HepG2 (cell line): ENCODE data around the gene DPH5. TPM values are rescaled to one million over a fixed set of nuclear protein-coding genes. Genes with fewer than 3 reads are reported as not detected.

Source experiments
- ATAC-seq: fragments of 200-7000 bp; cut with Tn5 transposase; 3 replicates; pipeline ENCODE4 v1.9.1; 2020; ENCODE audit warnings: mild to moderate bottlenecking, moderate library complexity
- BruUV-seq: library from RNA; stranded (reverse); fragments of 400-500 nt; replicated peaks from 2 replicates; lab custom pipeline; 2021; lab: Mats Ljungman, UMichigan
- CTCF ChIA-PET: fragments of 300-600 bp; formaldehyde crosslinking; extraction: SDS; loops from one replicate; lab custom pipeline; 2021; ENCODE audit warnings: low total read pairs, inconsistent platforms, low intra/inter-chr PET ratio; lab: Yijun Ruan, JAX
- POLR2A ChIA-PET: fragments of 350-600 bp; sonication (Branson Sonifier 250); formaldehyde crosslinking; loops from one replicate; lab custom pipeline; 2020; ENCODE audit warnings: antibody characterized with exemption, inconsistent platforms; lab: Yijun Ruan, JAX
- DNase-seq: peaks from one replicate; pipeline ENCODE4 v3.0.0-alpha.2; 2015; ENCODE audit warnings: low spot score
- FAIRE-seq: peaks from 3 replicates; lab custom pipeline; 2011; peaks lifted over from hg19 to GRCh38; lab: Jason Lieb, UNC
- H2AFZ ChIP-seq: one replicate; pipeline ENCODE4 v1.6.1; 2011; ENCODE audit warnings: low read length, inconsistent platforms
- H3K27ac ChIP-seq: fragments of 300-600 bp; 3 replicates; pipeline ENCODE4 v1.8.0; 2011; ENCODE audit warnings: mixed run types, mild to moderate bottlenecking, mixed read lengths, low read length, inconsistent platforms; ENCODE audit not compliant: insufficient read depth; ENCODE audit errors: extremely low read length
- H3K27me3 ChIP-seq, 2 experiments: fragments of 200-600 bp in 1 of 2; 2 replicates in 1 of 2; 3 replicates in 1 of 2; pipeline versions ENCODE4 v1.6.0 to v1.8.0; 2011; ENCODE audit warnings: low read length in 2 of 2, mild to moderate bottlenecking in 2 of 2, moderate library complexity in 2 of 2, inconsistent platforms in 1 of 2; ENCODE audit not compliant: insufficient read depth in 2 of 2, control insufficient read depth in 1 of 2
- H3K36me3 ChIP-seq, 2 experiments: fragments of 200-600 bp in 1 of 2; replicated peaks in 1 of 2; 2 replicates in 1 of 2; 3 replicates in 1 of 2; pipeline versions ENCODE4 v1.5.1 to v1.8.0; 2011; ENCODE audit warnings: low read length in 2 of 2, inconsistent platforms in 1 of 2; ENCODE audit not compliant: insufficient read depth in 2 of 2, control insufficient read depth in 1 of 2
- H3K4me1 ChIP-seq: 2 replicates; pipeline ENCODE4 v1.5.1; 2012; ENCODE audit warnings: low read length, inconsistent platforms; ENCODE audit not compliant: insufficient read depth
- H3K4me2 ChIP-seq: 2 replicates; pipeline ENCODE4 v1.6.0; 2011; ENCODE audit warnings: low read depth, low read length, inconsistent platforms
- H3K4me3 ChIP-seq, 3 experiments: fragments of 200-600 bp in 1 of 3; sonication (generic), shearing (Covaris generic) in 1 of 3; replicated peaks in 1 of 3; 2 replicates each; pipeline ENCODE4 v1.5.1; 2011 to 2016; ENCODE audit warnings: low read length in 3 of 3, inconsistent platforms in 2 of 3, low read depth in 2 of 3, mild to moderate bottlenecking in 2 of 3, control low read depth in 1 of 3, mixed read lengths in 1 of 3; ENCODE audit not compliant: insufficient read depth in 1 of 3
- H3K79me2 ChIP-seq: one replicate; pipeline ENCODE4 v1.6.1; 2011; ENCODE audit warnings: low read length, inconsistent platforms; ENCODE audit not compliant: insufficient read depth
- H3K9ac ChIP-seq: 2 replicates; pipeline ENCODE4 v1.6.0; 2011; ENCODE audit warnings: mild to moderate bottlenecking, low read depth, low read length, inconsistent platforms; ENCODE audit not compliant: insufficient read depth
- H3K9me3 ChIP-seq: 2 replicates; pipeline ENCODE4 v1.5.1; 2012; ENCODE audit warnings: mild to moderate bottlenecking, low read length
- H4K20me1 ChIP-seq: 2 replicates; pipeline ENCODE4 v1.6.0; 2011; ENCODE audit warnings: inconsistent platforms, mild to moderate bottlenecking, low read length, moderate library complexity; ENCODE audit not compliant: insufficient read depth
- ATF5 ChIP-seq: sonication (generic); formaldehyde crosslinking; IDR thresholded peaks from 2 replicates; pipeline ENCODE4 v1.4.0; 2020; ENCODE audit warnings: mild to moderate bottlenecking, low read depth, missing genetic modification reagents
- E2F1 ChIP-seq: sonication (generic); formaldehyde crosslinking; IDR thresholded peaks from 2 replicates; pipeline ENCODE4 v1.5.0; 2020; ENCODE audit warnings: missing genetic modification reagents
- MAFF ChIP-seq: IDR thresholded peaks from 2 replicates; pipeline ENCODE4 v1.6.1; 2011; ENCODE audit warnings: low read depth, low read length, improper control_type of control experiment
- MAFK ChIP-seq, 2 experiments: IDR thresholded peaks in 1 of 2; conservative IDR thresholded peaks in 1 of 2; 2 replicates each; pipeline ENCODE4 v1.6.1; 2011; ENCODE audit warnings: improper control_type of control experiment in 2 of 2, low read length in 2 of 2
- ONECUT2 ChIP-seq: sonication (generic); formaldehyde crosslinking; IDR thresholded peaks from 2 replicates; pipeline ENCODE4 v1.4.0; 2020; ENCODE audit warnings: missing genetic modification reagents
- SRSF4 ChIP-seq: fragments of 200-400 bp; formaldehyde crosslinking; IDR thresholded peaks from one replicate; pipeline ENCODE4 v1.6.1; 2018; ENCODE audit warnings: mild to moderate bottlenecking, low read depth, low read length, moderate library complexity; ENCODE audit not compliant: poor library complexity, severe bottlenecking
- ZNF264 ChIP-seq: sonication (generic); formaldehyde crosslinking; IDR thresholded peaks from 2 replicates; pipeline ENCODE4 v1.4.0; 2020; ENCODE audit warnings: missing genetic modification reagents
- ZNF350 ChIP-seq: sonication (generic); formaldehyde crosslinking; IDR thresholded peaks from 2 replicates; pipeline ENCODE4 v1.4.0; 2020; ENCODE audit warnings: mild to moderate bottlenecking, low read depth, missing genetic modification reagents, borderline replicate concordance
- WGBS: methylation state at CpG from one replicate; pipeline ENCODE4 v1.1.6; 2017; ENCODE audit warnings: low lambda C conversion rate; 5-methylcytosine and 5-hydroxymethylcytosine counted together
- in situ Hi-C: cut with HindIII; loops from 2 replicates; pipeline ENCODE4 v1.10.0; 2017; ENCODE audit warnings: low pct_unique_long_range_greater_than_20kb; ENCODE audit not compliant: extremely low pct_ligation_motif_present
- intact Hi-C: fragments of 100-400 bp; cut with micrococcal nuclease; formaldehyde crosslinking; loops from one replicate; pipeline ENCODE4 v1.10.0; 2022; ENCODE audit not compliant: unreplicated experiment
- polyA plus RNA-seq, 8 experiments: library from polyadenylated mRNA; depleted of rRNA in 3 of 8; stranded (reverse) in 7 of 8; unstranded in 1 of 8; fragments of >200 nt; fragmentation: Illumina TruSeq in 4 of 8; extraction: Trizol in 4 of 8; gene quantifications; 2 replicates each; pipeline versions ENCODE4 v1.2.1 to v1.2.3, GENCODE V29; 2011 to 2016; ENCODE audit warnings: low read depth in 4 of 8, missing spikeins in 1 of 8, mixed read lengths in 1 of 8; ENCODE audit not compliant: insufficient read depth in 1 of 8
- total RNA-seq, 5 experiments: library from RNA; depleted of rRNA; stranded (reverse); fragments of >200 nt; fragmentation: Illumina TruSeq; extraction: Trizol; gene quantifications; 2 replicates each; pipeline ENCODE4 v1.2.3, GENCODE V29; 2016; ENCODE audit warnings: low read depth in 1 of 5

The DPH5 gene
- total and polyA plus RNA-seq, 2 of the 13 experiments (the other 11 are each of a cell fraction or from before 2014, with no cell fraction given) = 53.2 to 79.6 TPM

- no peak overlapping the region for H3K4me2 ChIP-seq
- H3K27ac ChIP-seq = no peak overlapping the region
- no peak for ATAC-seq
These were observed 23.0 kb downstream of the DPH5 start for GRCh38 chr1:101002551-101002950.

GRCh38 chr1:101000131-101000873 is 25.3 kb downstream of the DPH5 start:
- Histone ChIP-seq H3K4me2 (no peak overlapping the region), H3K27ac (no peak overlapping the region), H2AFZ (no peak overlapping the region), H3K36me3 (peaks cover 0 to 16% of the 10 kb centered on the region in 2 experiments; a peak in 2 of 5 replicates), H3K79me2 (no peaks in the 10 kb centered on the region), H3K27me3 (no peaks in the 10 kb centered on the region), H4K20me1 (peaks cover 6% of the 10 kb centered on the region; the same call in 1 of the 2 replicates), H3K9ac (no peak overlapping the region), H3K9me3 (no peaks in the 10 kb centered on the region), H3K4me3 (no peak overlapping the region), H3K4me1 (peaks cover 34% of the 10 kb centered on the region)
- CTCF ChIA-PET = no interaction called here
- intact Hi-C loops = loop anchor here (10.0 kb wide), 1 partner anchor 134 kb away; no protein-coding TSS in a partner anchor
- ATAC-seq = no peak
- 96% methylated on average over 2 of the region's 2 CpGs for WGBS
- FAIRE-seq = no peak
- POLR2A ChIA-PET = no interaction called here
- in situ Hi-C loops = no loop called here
- BruUV-seq = no TSS peak
- TF ChIP-seq MAFF (0 out of 2 replicates have a peak, but pooled peaks have one; percentile 12), E2F1 (no peak), MAFK (conservative IDR thresholded peaks at IDR 0.05 in 1 of 2, IDR thresholded peaks at IDR 0.05 in 1 of 2; ENCODE audit: low read length in 2 of 2) (0 out of 4 replicates have a peak, but pooled peaks have one; percentile 10 to 13), ZNF350 (no peak), ATF5 (CRISPR knock-in tag) (no peak)
- DNase-seq = no peak

More at GRCh38 chr1:101002551-101002950, 23.0 kb downstream of the DPH5 start:
- no peak overlapping the region for H3K9ac ChIP-seq
- H3K27me3 ChIP-seq = no peaks in the 10 kb centered on the region
- H3K36me3 ChIP-seq = peaks cover 0 to 11% of the 10 kb centered on the region in 2 experiments; a peak in 2 of 5 replicates
- no peaks in the 10 kb centered on the region for H3K9me3 ChIP-seq
- in situ Hi-C loops (no loop called here), intact Hi-C loops (loop anchor here (10.0 kb wide), 1 partner anchor 132 kb away; no protein-coding TSS in a partner anchor)
- CTCF ChIA-PET = no interaction called here
- H2AFZ ChIP-seq = no peak overlapping the region
- no peaks in the 10 kb centered on the region for H3K79me2 ChIP-seq
- no TSS peak for BruUV-seq
- POLR2A ChIA-PET = no interaction called here
- peaks cover 6% of the 10 kb centered on the region; the same call in 1 of the 2 replicates for H4K20me1 ChIP-seq
- H3K4me1 ChIP-seq = peaks cover 49% of the 10 kb centered on the region
- TF ChIP-seq SRSF4 (no peak), ONECUT2 (CRISPR knock-in tag) (no peak), ZNF264 (CRISPR knock-in tag) (no peak)
- WGBS = 95% methylated on average over 2 of the region's 2 CpGs
- DNase-seq (no peak), FAIRE-seq (no peak)
- no peak overlapping the region for H3K4me3 ChIP-seq
